Measurements from ENCODE around the gene ODAD2.
A peak's percentile ranks its signal among the peaks of the same experiment; 100 is the strongest.
"Not testable (repeated sequence)": the region's sequence is repeated elsewhere in the genome, so short reads cannot be mapped to it uniquely, and the experiment has no call there.

The ODAD2 gene

DNA sequence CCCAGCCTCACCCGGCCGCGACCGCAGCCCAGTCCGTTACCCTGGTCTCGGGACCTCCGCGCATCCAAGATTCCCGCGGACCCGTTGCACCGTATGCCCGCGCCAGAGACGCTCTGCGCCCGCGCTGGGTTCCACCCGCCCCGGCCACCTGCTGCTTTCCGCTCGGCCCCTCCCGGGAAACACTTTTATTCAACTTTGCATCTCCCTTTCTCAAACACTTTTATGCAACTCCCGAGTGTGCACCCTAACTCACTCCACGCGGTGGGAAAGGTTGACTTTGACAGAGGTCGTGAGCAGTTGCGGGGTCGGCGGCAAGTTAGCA lies at the start of gene ODAD2:
Gene ODAD2 (minus strand): TSS at position 126 of the 322 bp plus-strand sequence. CDS start 3,937 bp downstream, outside the sequence.
- no peak for DNase-seq

DNA sequence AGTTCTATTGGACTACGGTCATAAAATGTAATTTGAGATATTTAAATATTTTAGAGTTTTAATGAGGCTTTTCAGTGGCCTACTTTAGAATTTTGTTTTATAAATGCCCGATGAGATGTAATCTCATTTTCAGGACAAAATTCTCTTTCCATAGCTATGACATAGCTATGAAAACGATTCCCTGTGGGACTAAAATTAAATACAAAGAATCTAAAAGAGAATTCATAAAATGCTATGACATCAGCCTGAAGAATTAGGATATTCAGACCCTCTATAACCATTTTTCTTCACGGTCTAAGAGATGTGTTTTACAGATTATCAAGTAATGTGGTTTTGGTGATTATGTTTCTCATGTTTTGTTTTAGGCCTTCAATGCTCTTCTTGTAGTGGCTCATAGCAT lies 48.2 kb upstream of the ODAD2 start:
- DNase-seq = no peak

- no peak for DNase-seq
Observed at GRCh38 chr10:28046579-28046978, 47.7 kb upstream of the ODAD2 start.

- no peak for DNase-seq
Observed at GRCh38 chr10:28043941-28044340, 45.1 kb upstream of the ODAD2 start.

- no peak for DNase-seq
Observed at GRCh38 chr10:28036587-28036986, 37.7 kb upstream of the ODAD2 start.

GRCh38 chr10:28020993-28021982 lies 22.4 kb upstream of the ODAD2 start:
- no peak for DNase-seq

- no peak for DNase-seq
Observed at GRCh38 chr10:28020080-28020860, 21.4 kb upstream of the ODAD2 start.

- DNase-seq = no peak
Observed at GRCh38 chr10:28014651-28015050, 15.8 kb upstream of the ODAD2 start.

DNA sequence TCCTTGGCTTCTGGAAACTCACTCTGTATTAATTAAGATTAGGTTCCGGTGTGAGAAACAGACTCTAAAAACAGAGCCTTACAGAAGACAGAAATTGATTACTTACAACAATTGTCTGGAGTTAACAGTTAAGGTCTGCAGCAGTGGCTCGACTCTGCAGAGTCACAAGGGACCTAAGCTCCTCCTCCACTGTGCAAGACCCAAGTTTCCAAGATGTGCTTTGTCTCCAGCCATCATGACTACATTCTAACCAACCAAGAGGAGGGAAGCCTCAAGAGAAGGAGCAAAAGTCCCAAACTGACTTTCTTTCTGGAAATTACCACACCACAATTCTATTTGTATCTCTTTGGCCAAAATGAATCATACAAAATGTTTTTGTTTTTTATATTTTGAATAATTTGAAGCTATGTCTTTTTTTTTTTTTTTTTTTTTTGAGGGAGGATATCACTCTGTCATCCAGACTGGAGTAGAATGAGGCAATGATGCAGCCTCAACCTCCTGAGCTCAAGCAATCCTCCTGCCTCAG lies 14.2 kb upstream of the ODAD2 start:
- DNase-seq = no peak

GRCh38 chr10:28010821-28011220 lies 11.9 kb upstream of the ODAD2 start:
- no peak for DNase-seq

GRCh38 chr10:28008054-28008453 lies 9.2 kb upstream of the ODAD2 start:
- no peak for DNase-seq

GRCh38 chr10:28001353-28001752 lies 2.5 kb upstream of the ODAD2 start:
- DNase-seq = no peak

DNA sequence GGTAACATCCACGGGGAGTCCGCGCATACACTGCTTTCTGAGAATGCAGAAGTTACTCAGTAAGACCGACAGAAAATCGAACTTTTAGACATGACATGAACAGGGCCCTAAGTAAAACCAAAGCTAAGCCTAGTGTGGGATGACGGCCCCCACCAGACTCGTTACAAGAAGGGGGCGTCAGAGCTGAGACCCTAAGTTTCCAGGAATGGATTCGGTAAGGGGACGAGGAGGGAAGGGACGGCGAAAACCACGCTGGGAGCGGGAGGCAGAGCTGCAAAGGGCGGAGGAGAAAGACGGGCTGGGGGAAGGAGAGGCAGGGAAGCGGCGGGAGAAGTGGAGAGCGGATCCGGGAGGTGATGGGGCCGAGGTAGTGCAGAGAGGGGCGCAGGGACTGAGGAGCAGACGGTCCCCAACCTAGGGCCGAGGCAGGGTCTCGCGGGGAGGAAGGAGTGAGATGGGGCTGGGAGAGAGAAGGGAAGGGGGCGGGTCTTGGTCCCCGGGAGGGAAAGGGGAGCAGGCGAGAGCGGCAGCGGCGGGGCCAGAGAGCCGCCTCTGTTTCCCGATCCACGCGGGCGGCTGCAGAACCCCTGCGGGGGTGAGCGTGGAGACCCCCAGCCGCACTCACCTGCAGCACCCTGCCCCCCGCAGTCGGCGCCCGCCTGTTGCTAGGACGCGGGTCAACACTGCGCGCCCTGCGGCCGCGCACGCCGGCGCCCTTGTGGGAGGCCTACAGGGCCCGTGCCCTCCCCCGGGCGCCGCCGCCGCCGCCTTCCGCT lies 513 bp downstream of the ODAD2 start:
- DNase-seq = peak; percentile 52

DNA sequence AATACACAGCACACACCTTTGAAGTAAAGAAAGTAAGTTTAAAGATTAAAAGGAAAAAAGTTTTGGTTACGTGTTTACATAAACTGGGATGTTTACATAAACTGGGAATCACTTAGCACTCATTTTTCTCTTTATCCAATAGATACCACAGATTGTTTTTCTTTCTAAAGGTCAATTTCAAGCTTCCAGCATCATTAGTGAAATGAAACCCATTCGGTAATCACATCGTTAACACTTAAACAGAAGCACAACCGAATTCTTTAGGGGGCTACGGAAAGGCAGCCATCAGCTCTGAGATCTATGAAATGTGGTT lies 1.1 kb downstream of the ODAD2 start:
- DNase-seq = no peak

DNA sequence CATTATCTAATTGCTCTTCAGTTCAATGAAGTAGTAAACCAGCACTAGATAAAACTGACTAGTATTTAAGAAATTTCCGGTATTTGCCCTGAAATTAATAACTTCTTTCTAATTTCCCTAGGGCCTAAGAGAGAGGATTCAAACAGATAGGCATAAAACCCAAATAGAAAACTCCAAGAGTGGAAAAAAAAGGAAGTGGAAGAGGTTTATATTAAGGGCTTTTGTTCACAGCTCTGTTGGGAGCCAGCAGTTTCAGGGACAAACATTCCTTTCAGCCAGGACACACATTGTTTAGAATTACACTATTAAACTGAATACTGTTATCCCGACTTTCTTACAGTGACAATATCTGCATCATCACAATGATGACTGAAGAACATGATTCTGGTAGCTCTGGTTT lies 3.6 kb downstream of the ODAD2 start:
- DNase-seq = no peak

DNA sequence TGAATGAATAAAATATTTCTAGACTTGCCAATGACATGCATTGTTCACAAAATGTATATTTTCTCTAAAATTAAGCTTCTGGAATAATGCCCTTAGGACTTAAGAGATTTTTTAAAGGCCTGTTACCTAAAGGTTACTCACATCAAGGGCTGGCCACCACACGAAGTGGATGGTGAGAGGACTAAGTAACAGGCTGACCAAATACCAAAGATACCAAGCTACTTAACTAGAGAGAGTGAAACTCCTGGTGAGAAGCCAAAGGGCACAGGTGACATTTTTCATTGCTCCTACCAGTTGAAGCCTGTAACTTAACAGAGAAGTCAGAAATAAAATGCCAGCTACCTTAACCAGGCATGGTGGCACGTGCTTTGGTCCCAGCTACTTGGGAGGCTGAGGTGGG lies 9.5 kb downstream of the ODAD2 start:
- not testable (repeated sequence) for DNase-seq

DNA sequence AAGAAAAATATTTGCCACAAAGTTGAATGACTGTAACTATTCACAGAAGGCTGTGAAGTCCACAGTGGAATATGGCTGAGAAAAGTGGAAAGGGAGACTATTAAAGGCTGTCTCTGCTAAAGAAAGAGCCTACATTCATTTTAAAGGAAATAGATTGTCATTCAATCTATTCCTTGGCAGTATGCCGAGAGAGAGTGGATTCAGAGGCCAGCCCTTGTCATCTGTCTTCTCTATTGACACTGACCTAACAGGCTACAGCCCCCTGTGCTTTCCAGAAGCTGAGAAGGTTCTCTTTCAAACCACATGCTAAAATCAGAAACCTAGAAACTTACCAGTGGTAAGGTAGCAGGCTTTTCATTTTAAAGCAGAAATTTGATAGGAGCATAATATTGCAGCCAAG lies 12.1 kb downstream of the ODAD2 start:
- peak; percentile 1 for DNase-seq

- DNase-seq = no peak
Observed at GRCh38 chr10:27982875-27983543, 15.9 kb downstream of the ODAD2 start.

- no peak for DNase-seq
Observed at GRCh38 chr10:27981744-27982143, 17.1 kb downstream of the ODAD2 start.

- not testable (repeated sequence) for DNase-seq
Observed at GRCh38 chr10:27970795-27971194, 28.1 kb downstream of the ODAD2 start.

DNA sequence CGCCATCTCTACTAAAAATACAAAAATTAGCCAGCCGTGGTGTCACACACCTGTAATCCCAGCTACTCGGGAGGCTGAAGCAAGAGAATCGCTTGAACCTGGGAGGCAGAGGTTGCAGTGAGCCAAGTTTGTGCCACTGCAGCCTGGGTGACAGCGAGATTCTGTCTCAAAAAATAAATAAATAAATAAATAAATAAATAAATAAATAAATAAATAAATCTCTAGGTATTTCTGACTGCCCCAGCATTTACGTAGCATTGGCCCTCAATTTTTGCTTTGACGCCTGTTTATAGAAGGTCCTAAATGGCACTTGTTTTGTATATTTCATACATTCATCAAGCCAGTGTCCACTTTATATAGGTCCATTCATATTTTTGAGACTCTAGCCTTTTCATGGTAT lies 28.9 kb downstream of the ODAD2 start:
- DNase-seq = not testable (repeated sequence)

GRCh38 chr10:27959093-27959715 lies 39.7 kb downstream of the ODAD2 start:
- DNase-seq = no peak

Data from NCI-H1105 treated with DMSO at 0.1 percent for 48 hours (cell line).